Heart left ventricle (tissue), 13 donors: ENCODE data around the gene TBC1D10B.

Source experiments
- POLR2A ChIP-seq, 2 donors: fragments of 450-650 bp; IDR thresholded peaks; one replicate each; pipeline ENCODE4 v1.6.1; 2017; ENCODE audit warnings: antibody characterized with exemption in 2 of 2, mild to moderate bottlenecking in 2 of 2, moderate library complexity in 2 of 2
- TF ChIP-seq, protein P1 (sequence below), 12 donors: fragments of 200-600 bp; sonication (generic) in 4 of 12; IDR thresholded peaks; one replicate each; pipeline versions ENCODE4 v1.5.0 to v1.8.0; 2018 to 2022; ENCODE audit warnings: antibody characterized with exemption in 12 of 12, mild to moderate bottlenecking in 5 of 12
- donor health status: ischemic (EF 13 %, LVEDD 7.1; RV severe dilation, severe dysfunction).
- donor health status: DM: no; HTN: yes; CAD: no.
- donor health status: DM: no; HTN: no; CAD: no.
- donor health status: ischemic (EF 25% LVEDD 6.9; RV normal size, moderate dysfunction).
- donor health status: ischemic (EF 25% LVEDD 5.7; RV mildly dilated, moderate dysfunction).
- donor health status: ischemic (EF 35%, LVEDD 5.7; RV mildly dilated, moderate dysfunction).
- donor health status: nonischemic (EF 11% LVEDD 7.7; RV severe dilation, severe dysfunction).
- donor health status: DM: yes; HTN: yes; CAD: no.
- donor health status: PGD.
- donor health status: ischemic (EF 29% LVEDD 5.4; RV normal size, mild dysfunction).
- donor health status: nonischemic (EF 23%, LVEDD 6.1; RV moderate dilation, normal function).

GRCh38 chr16:30342751-30343490 lies 27.4 kb downstream of the TBC1D10B start:
- TF ChIP-seq, protein P1, sequence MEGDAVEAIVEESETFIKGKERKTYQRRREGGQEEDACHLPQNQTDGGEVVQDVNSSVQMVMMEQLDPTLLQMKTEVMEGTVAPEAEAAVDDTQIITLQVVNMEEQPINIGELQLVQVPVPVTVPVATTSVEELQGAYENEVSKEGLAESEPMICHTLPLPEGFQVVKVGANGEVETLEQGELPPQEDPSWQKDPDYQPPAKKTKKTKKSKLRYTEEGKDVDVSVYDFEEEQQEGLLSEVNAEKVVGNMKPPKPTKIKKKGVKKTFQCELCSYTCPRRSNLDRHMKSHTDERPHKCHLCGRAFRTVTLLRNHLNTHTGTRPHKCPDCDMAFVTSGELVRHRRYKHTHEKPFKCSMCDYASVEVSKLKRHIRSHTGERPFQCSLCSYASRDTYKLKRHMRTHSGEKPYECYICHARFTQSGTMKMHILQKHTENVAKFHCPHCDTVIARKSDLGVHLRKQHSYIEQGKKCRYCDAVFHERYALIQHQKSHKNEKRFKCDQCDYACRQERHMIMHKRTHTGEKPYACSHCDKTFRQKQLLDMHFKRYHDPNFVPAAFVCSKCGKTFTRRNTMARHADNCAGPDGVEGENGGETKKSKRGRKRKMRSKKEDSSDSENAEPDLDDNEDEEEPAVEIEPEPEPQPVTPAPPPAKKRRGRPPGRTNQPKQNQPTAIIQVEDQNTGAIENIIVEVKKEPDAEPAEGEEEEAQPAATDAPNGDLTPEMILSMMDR (IDR thresholded peaks at IDR 0.05) = no peak
- TF ChIP-seq POLR2A (IDR thresholded peaks at IDR 0.05) = no peak
